ENCODE data around the gene TMEM183A. TPM values are rescaled to one million over a fixed set of nuclear protein-coding genes. Genes with fewer than 3 reads are reported as not detected.
A peak's percentile ranks its signal among the peaks of the same experiment; 100 is the strongest.

The TMEM183A gene
- total RNA-seq, 1 donor from 2014 or later: 131 TPM

DNA sequence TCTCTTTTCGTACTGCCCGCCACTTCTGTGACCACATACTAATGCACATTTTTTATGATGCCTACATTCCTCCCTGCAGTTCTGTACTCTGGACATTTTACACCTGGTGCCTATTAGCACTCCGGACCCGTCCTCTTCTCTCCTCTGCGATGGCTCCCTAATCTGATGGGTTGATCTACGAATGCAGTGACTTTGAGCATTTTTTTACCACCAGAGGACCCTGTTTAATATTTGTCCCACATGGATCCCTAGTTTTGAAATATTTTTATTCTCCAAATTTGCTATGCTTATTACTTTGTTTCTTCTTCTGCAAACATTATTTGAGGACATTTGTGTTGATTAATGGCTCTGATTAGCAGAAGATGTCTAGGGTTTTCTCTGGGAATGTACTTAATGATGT, 24.3 kb downstream of the TMEM183A start:
- no peak for DNase-seq

GRCh38 chr1:203033287-203033686, 26.1 kb downstream of the TMEM183A start:
- DNase-seq: no peak

GRCh38 chr1:203033917-203034316, 26.7 kb downstream of the TMEM183A start:
- no peak for DNase-seq

GRCh38 chr1:203034422-203035110, 27.4 kb downstream of the TMEM183A start:
- DNase-seq: no peak

GRCh38 chr1:203035111-203036000, 28.2 kb downstream of the TMEM183A start:
- DNase-seq: peak; percentile 54

DNA sequence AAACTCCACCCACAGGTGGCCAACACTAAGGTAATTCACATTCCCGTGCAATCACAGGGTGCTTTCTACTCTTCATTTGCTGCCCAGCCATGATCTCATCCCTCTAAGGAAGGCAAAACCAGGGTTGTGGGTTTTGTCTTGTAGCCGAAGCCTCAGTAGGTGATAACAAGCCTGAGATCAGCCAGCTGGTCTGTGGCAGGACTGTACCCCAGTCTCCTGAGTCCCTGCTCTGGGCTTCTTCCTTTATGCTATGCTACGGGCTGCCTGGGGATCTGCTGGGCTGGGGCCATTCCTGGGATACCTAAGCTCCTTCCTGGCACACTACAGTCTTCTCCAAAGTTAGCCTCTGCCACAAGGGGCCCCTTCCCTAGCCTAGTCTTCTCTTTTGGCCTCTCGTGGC, 29.0 kb downstream of the TMEM183A start:
- DNase-seq: no peak

GRCh38 chr1:203036537-203036936, 29.4 kb downstream of the TMEM183A start:
- DNase-seq: no peak

- DNase-seq: no peak
Observed at GRCh38 chr1:203037509-203038190, 30.5 kb downstream of the TMEM183A start.

DNA sequence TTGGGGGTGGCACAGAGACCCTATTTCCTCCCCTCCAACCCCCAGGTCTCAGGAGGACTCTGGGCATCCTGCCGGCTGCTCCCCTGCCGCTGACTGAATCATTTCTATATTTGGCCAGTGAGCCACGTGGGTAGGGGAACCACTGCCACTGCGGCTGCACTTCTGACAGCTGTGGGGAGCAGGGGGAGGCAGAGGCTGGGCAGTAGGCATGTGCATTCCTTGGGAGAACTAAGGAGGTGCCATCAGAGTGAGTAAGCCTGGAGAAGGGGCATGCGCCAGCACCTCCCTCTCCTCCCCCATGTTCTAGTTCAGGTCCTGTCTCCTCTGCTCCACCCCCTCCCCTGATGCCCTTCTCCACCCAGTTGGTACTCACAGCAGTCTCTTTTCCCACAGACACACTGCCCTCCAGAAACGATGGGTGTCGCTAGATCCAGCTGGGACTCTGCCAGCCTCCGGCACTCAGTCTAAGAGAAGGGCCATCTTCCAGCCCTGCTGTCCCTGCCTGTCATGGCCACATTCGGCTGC, 31.1 kb downstream of the TMEM183A start:
- DNase-seq: peak; percentile 80

DNA sequence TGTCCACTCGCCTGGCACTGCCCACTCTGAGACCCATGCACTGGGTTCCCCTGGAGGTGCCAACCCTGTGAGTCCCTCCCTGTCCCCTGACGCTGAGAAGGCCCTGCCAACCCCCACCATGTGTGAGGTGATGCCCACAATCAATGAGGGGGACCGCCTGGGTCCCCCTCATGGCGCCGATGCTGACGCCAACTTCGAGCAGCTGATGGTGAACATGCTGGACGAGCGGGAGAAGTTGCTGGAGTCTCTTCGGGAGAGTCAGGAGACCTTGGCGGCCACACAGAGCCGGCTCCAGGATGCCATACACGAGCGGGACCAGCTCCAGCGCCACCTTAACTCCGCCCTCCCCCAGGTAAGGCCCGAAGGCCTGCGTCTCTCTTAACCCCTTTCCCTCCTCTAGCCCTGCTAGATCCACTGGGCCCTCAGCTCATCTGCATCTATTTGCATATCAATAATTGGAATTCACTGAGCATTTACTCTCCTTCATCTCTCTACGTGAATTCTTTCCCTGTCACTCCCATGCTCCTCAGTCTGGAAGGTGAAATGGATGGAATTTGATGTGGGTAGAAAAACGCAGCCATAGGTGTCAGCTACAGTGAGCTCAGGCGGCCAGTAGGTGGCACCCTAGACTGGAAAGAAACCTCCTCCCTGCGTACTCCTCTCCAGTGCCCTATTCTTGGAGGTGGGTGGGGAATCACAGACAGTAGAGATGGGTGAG, 31.9 kb downstream of the TMEM183A start:
- peak; percentile 61 for DNase-seq

DNA sequence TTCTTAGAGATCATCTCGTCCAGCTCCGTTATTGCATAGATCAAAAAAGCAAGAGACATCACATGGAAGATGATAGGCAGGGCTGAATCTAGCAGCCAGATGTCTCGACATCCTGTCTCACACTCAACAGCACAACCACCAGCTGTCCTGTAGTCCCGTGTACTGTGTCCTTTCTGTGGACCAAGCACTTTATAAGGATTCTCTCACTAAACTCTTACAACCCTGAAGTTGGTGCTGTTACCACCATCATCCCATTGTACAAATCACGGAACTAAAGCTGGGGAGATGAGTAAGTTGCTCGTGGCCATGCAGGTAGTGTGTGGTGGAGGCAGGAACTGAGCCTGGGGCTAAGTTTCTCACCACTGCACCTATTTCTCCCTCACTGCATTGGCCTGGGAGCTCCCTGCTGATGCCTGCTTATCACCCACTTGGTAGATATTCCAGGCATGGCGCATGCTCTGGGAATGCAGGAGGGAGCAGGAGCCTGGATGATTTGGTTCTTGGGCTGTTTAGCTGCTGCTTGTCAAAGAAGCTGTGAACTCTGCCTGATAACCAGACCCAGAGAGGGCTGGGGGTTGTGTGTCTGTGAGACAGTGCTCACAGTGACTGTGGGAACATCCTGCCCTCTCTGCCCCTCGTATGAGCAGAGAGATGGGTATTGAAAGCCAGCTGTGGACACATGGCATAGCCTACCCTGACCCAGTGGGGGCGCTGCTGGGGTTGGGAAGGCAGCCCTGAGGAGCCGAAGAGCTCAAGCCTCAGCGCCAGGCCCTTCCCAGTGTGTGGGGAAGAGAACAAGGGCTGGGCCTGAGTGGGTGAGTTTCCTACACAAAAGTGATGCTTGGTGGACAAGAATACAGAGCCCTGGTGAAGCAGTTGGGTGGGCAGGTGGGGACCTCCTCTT, 32.7 kb downstream of the TMEM183A start:
- DNase-seq: no peak

GRCh38 chr1:203040513-203041275, 33.5 kb downstream of the TMEM183A start:
- DNase-seq: no peak

- no peak for DNase-seq
Observed at GRCh38 chr1:203041351-203041932, 34.3 kb downstream of the TMEM183A start.

DNA sequence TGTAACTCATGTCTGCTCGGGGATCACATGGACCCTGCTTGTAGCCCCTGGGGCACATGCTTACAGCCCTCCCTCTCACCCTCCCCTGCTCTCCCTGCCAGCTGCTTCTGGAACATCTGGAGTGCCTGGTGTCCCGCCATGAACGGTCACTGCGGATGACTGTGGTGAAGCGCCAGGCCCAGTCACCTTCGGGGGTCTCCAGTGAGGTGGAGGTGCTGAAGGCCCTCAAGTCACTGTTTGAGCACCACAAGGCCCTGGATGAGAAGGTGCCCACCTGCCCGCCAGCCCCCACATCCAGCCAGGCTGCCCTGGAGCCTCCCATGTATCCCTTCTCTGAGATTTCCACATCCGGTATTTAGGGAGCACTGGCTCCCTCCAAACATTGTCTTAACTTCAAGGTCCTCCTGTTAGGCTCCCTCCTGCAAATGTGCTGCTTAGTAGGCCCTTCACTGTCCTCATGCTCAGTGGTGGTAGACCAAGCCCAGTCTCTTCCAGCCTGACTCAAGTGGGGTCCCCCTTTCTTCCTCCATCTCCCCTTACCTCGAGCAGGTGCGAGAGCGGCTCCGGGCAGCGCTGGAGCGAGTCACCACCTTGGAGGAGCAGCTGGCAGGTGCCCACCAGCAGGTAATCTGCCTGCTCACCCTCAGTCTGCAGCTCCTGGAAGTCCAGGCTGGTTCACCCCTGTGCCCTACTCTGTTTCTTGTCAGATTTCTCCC, 36.8 kb downstream of the TMEM183A start:
- no peak for DNase-seq

DNA sequence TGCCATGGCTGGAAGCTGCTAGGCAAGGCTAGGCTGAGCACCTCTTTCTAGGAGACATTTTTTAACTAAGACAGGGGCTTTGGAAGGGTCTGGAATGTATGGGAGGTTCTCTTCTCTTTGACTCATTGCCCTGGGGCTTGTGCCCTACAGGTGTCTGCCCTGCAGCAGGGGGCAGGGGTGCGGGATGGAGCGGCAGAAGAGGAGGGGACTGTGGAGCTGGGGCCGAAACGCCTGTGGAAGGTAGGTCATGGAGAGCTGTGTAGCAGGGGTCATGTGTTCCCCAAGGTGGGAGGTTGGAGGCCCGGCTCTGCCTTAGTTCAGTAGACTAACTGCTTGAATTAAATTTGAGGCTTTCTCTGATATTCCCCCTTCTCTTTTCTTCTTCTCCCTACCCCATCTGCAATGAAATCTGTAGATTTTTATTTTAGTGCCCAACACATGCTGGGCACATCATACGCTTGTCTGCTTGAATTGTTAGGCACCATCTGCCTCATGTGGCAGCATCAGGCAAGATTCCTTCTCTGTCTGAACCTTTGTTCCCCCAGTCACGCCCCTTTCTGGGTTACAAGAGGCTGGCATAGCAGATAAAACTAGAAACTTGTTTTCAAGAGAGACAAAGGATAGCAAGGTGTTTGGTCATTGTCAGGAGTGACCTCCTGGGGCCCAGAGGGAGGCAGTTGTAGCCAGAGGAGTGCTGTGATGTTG, 37.5 kb downstream of the TMEM183A start:
- no peak for DNase-seq

DNA sequence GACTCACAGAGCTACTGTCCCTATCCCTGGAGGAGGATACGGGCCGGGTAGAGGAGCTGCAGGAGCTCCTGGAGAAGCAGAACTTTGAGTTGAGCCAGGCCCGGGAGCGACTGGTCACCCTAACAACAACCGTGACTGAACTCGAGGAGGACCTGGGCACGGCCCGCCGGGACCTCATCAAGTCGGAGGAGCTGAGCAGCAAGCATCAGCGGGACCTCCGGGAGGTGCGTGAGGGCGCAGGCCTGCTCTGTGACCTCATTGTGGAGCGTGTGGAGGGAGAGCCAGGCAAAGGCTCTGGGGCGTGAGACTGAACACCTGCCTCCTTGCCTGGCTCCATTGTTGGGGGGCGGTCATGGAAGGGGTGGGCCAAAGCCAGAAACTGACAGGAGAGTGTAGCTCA, 38.2 kb downstream of the TMEM183A start:
- no peak for DNase-seq

- DNase-seq: peak; percentile 66
Observed at GRCh38 chr1:203045821-203046594, 38.8 kb downstream of the TMEM183A start.
